ENCODE measurements around the gene CREBRF.
"Not testable (repeated sequence)": the region's sequence is repeated elsewhere in the genome, so short reads cannot be mapped to it uniquely, and the experiment has no call there.

The CREBRF gene

DNA sequence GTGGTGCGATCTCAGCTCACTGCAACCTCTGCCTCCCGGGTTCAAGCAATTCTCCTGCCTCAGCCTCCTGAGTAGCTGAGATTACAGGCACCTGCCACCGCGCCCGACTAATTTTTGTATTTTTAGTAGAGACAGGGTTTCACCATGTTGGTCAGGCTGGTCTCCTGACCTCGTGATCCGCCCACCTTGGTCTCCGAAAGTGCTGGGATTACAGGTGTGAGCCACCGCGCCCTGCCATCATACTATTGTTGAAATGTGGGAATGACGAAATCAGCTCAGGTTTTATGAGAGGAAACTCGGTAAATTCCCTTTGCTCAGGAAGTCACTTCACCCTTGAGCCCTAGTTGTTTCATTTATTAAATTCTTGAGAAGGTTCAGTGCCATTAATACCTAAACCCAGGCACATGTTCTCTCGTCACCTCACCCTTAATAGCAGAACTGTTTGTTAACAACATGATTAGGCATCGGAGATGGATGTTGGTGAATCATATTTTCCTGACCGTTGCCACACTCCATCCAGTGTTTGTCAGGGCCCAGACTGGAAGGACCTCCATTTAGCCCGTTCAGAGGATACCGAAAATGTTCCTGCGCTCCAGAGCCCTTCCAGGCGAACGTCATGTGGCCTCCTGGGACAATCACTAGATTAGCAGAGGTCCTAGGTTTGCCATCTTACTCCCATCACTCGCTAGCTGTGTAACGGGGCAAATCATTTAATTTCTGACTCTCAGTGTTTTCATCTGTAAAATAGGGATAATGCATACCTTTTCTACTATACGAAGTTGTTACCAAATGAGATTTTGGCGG, 20.0 kb upstream of the CREBRF start:
- DNase-seq: no peak

DNA sequence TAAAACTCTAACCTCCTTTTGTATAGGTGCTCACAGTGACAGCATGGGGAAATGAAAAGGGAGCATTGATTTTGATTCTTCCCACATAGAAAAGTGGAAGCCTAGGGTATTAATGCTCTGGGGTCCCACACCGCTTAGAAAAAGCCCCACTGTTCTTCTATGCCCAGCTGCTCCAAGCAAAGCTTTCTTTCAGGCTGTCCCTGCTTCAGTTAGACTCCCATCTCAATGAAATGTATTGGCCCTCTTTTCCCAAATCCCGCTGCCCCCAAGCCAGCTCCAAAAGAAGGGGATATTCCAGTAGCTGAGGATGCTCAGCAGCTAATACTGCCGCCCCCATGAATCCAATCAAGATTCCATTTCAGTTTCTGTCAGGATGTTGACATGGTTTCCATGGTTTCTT, 17.0 kb upstream of the CREBRF start:
- no peak for DNase-seq

- no peak for DNase-seq
Observed at GRCh38 chr5:173039964-173040363, 16.2 kb upstream of the CREBRF start.

- DNase-seq: no peak
Observed at GRCh38 chr5:173041881-173042762, 14.0 kb upstream of the CREBRF start.

DNA sequence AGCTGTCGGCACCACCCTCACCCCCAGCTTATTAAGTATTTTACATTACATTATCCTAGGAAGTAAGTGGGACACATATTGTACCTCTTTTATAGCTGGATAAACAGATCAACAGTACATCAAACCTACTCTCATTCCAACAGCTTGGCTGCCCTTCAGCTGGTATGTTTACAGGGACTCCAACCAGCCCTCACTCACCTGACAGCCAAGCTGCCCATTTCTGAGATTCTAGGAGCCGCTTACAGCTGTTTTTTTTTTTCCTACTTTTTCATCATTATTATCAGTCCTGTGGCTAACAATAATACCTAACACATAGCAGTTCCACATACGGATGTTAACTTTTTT, 13.4 kb upstream of the CREBRF start:
- no peak for DNase-seq

DNA sequence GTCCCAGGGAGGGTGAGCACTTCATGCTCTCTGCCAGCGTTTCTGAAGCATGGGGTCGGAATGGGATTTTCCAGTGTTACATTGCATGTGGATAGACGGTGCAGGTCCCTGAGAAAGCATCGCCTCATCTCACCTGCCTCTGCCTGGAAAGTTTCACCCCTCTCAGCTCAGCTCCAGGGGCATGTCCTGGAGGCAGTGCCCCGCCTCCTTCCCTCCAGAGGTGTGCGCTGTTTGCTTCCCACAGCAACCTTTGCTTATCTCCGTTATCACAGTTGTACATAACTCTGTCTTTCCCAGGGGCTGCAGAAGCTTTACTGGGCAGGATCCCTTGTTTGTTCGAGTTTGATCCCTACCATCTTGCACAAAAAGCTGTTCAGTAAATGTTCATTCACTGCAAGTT, 10.7 kb upstream of the CREBRF start:
- no peak for DNase-seq

- not testable (repeated sequence) for DNase-seq
Observed at GRCh38 chr5:173047096-173047837, 8.9 kb upstream of the CREBRF start.

DNA sequence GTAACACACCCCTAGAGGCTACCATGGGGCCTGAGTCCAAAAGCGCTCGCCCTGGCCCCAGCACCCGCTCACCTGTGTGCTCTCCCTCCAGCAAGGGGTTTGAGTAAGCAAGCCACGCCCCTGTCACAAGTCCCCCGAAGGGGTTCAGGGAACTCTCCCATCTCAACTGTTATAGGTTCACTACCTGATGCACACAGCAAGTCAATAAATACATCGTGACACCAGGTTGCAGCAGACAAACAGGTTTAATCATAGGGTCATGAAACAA, 8.4 kb upstream of the CREBRF start:
- DNase-seq: no peak

DNA sequence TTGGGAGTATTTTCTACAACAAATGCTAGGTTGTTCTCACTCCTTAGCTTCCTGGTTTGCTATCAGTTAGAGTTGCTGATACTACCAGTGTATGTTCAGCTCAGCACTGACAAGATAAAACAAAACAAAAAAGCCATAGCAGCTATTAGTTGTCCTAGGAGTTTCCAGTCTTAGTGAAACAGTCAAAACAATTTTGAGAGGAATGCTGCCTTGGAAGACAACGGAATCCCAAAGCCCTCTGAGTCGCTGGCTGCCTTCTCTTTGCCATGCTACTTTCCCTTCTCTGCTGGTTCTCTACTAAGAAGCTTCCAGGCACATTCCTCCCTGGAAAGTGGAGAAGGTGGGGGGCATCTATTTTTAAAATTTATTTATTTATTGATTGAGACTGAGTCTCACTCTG, 5.4 kb upstream of the CREBRF start:
- no peak for DNase-seq

DNA sequence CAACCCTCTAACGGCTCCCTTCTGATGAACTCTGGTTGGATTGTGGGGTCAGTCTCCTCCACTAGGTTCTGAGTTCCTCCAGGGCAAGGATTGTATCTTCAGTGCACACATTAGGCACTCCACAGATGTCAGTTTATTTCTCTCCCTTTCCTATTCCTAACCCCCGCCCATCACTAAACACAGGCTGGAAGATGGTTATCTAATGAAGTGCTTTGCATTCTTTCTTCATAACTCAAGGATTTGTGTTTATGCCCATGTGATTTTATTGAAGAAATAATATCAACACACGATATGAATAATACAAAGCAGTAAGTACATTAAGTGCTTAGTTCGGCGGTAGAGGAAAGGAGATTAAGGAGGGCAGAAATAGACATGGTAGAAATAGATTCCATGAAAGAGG, 4.4 kb upstream of the CREBRF start:
- no peak for DNase-seq

DNA sequence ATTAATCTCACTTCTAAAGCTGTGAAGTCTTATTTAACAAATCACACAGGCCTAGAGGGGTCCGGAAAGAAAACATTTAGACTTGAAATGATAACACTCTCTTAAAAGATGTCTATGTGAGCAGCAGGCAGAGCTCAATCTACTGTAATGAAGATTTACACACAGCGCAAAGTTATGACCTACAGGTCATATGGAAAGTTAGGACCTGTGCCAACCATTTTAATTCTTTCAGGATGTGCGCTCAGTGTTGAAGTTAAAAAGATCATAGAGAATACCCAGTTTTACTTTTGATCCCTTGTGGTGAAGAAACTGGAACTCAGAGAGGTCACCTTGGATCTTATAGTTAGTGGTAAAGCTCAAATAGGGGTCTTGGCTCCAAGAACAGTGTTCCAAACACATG, 3.1 kb upstream of the CREBRF start:
- DNase-seq: no peak

DNA sequence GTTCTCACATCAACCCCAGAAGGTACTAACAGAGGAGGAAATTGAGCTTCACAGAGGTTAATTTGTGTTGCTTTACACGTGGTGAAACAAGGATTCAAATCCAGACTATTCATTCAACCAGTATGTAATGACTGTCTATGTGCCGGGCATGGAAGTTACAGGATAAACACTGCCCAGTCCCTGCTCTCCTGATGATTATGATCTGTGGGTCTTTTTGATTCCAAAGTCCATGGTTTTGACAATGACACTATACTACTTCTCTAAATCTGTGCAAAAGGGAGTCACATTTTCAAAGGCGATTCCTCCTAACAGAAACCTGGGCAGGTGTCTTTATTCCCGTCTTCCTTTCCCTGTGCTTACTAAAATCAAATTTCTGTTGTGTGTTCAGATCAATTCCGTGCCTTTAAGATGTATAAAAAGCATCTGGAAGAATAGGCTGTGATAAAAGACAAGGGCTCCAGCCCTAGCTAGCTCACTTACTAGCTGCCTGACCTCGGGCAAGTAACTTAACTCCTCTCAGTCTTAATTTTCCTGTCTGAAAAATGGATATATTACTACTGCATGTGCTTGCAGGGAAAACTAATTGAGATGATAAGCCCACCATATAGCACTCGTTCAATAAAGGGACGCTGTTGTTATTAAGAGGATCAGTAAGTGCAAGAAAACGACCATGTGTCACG, 970 bp upstream of the CREBRF start:
- no peak for DNase-seq

GRCh38 chr5:173055722-173055982, 500 bp upstream of the CREBRF start:
- no peak for DNase-seq

GRCh38 chr5:173056783-173057061, 570 bp downstream of the CREBRF start:
- DNase-seq: peak; percentile 72

- peak; percentile 94 for DNase-seq
Observed at GRCh38 chr5:173057062-173057924, 1.1 kb downstream of the CREBRF start.

GRCh38 chr5:173062141-173062540, 6.0 kb downstream of the CREBRF start:
- no peak for DNase-seq

GRCh38 chr5:173065155-173065554, 9.0 kb downstream of the CREBRF start:
- DNase-seq: no peak

GRCh38 chr5:173069671-173070070, 13.5 kb downstream of the CREBRF start:
- DNase-seq: no peak

DNA sequence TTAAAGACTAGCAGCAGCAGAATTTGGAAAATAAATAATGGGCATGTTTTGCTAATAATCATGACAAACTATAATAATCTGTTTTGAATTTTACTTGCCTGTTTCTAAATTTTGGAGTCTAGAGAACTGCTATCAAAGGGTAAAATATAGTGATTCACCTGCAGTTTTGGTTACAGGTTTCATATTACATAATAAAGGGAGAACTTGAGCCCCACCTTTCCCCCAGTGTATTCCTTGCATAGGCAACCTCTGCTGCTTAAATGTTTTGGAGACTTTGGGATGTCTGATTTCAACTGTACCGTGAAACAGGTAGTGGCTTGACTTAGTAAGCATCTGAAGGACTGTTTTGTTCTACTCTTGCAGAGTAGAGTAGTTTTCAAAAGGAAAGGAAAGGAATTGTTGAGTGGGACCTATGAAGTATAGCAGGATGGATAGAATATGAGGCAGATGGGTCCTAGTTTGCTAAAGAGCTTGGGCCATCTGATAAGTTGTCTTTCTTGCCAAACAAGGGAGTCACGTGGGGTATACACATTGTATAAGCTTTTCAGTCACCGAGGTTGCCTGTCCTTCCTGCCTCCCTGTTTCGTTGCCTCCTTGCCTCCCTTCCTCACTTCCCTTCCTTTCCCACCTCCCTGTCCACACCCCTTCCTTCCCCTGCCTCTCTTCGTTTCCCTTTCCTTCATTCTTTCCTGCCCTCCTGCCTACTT, 19.1 kb downstream of the CREBRF start:
- DNase-seq: no peak

DNA sequence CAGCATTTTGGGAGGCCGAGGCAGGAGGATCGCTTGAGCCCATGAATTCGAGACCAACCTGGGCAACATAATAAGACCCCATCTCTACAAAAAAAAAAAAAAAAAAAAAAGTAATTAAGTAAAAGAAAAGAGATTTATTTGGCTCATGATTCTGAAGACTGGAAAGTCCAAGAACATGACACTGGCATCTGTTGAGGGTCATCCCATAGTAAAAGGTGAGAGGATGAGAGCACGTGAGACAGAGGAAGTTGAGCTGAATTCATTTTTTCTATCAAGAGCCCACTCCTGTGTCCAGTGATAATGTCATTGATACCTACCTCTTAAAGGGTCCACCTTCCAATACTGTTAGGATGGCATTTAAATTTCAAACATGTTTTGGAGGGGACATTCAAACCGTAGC, 19.8 kb downstream of the CREBRF start:
- no peak for DNase-seq

DNA sequence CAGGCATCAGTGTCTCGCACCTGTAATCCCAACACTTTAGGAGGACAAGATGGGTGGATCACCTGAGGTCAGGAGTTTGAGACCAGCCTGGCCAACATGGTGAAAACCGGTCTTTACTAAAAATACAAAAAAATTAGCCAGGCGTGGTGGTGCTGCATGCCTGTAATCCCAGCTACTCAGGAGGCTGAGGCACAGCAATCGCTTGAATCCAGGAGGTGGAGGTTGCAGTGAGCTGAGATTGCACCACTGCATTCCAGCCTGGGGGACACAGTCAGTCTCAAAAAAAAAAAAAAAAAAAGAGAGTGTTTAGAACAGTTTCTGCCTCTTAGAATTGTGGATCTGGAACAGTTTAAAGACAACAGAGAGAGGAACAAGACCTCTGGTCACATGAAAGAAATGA, 20.3 kb downstream of the CREBRF start:
- DNase-seq: not testable (repeated sequence)

- no peak for DNase-seq
Observed at GRCh38 chr5:173078878-173079277, 22.7 kb downstream of the CREBRF start.
